B cell (primary cell): ENCODE results near the gene GPR45. TPM values are rescaled to one million over a fixed set of nuclear protein-coding genes. Genes with fewer than 3 reads are reported as not detected.

ENCODE experiments used
- ATAC-seq: fragments of 200-7000 bp; cut with Tn5 transposase; one replicate; pipeline ENCODE4 v1.10.0; 2021; ENCODE audit warnings: low read depth, mild to moderate bottlenecking, moderate number of reproducible peaks, moderate library complexity
- CTCF ChIA-PET: fragments of 350-600 bp; sonication (Branson Sonifier 250); formaldehyde crosslinking; loops from one replicate; lab custom pipeline; 2021; ENCODE audit warnings: antibody characterized with exemption, inconsistent platforms; lab: Charles Lee
- POLR2A ChIA-PET: fragments of 350-600 bp; sonication (Branson Sonifier 250); formaldehyde crosslinking; loops from one replicate; lab custom pipeline; 2021; ENCODE audit warnings: antibody characterized with exemption; lab: Charles Lee
- DNase-seq: peaks from one replicate; pipeline ENCODE4 v3.0.0; 2013
- H2AFZ ChIP-seq: 2 replicates; pipeline ENCODE4 v1.6.1; 2012; ENCODE audit warnings: mild to moderate bottlenecking, low read depth, low read length; ENCODE audit not compliant: insufficient read depth, poor library complexity, severe bottlenecking
- H3K27ac ChIP-seq, 2 donors: 1 replicate in 1 of 2; 2 replicates in 1 of 2; pipeline ENCODE4 v1.5.1; 2012 to 2013; ENCODE audit warnings: low read length in 2 of 2, mild to moderate bottlenecking in 2 of 2, moderate library complexity in 1 of 2
- H3K27me3 ChIP-seq, 4 experiments: fragments of 200-600 bp in 1 of 4; sonication (generic) in 1 of 4; replicated peaks in 1 of 4; 1 replicate in 2 of 4; 2 replicates in 2 of 4; pipeline versions ENCODE4 v1.6.1 to v1.7.0; 2013 to 2016; ENCODE audit warnings: low read length in 3 of 4, mild to moderate bottlenecking in 2 of 4, mixed read lengths in 1 of 4, moderate library complexity in 1 of 4; ENCODE audit not compliant: insufficient read depth in 4 of 4, control insufficient read depth in 3 of 4; ENCODE audit errors: control extremely low read depth in 1 of 4
- H3K36me3 ChIP-seq, 2 experiments: replicated peaks in 1 of 2; 1 replicate in 1 of 2; 2 replicates in 1 of 2; pipeline versions ENCODE4 v1.6.1 to v1.7.1; 2013; ENCODE audit warnings: low read length in 1 of 2; ENCODE audit not compliant: insufficient read depth in 2 of 2, control insufficient read depth in 1 of 2; ENCODE audit errors: control extremely low read depth in 1 of 2, extremely low read depth in 1 of 2
- H3K4me1 ChIP-seq, 2 donors: fragments of 200-600 bp in 1 of 2; sonication (generic) in 1 of 2; 1 replicate in 1 of 2; 2 replicates in 1 of 2; pipeline versions ENCODE4 v1.5.1 to v1.6.1; 2013 to 2017; ENCODE audit warnings: low read length in 2 of 2; ENCODE audit not compliant: control insufficient read depth in 2 of 2, insufficient read depth in 2 of 2
- H3K4me2 ChIP-seq: replicated peaks from 2 replicates; pipeline ENCODE3; 2012; ENCODE audit warnings: mild to moderate bottlenecking, low read depth, low read length; ENCODE audit not compliant: poor library complexity, severe bottlenecking
- H3K4me3 ChIP-seq, 5 experiments: fragments of 200-600 bp in 1 of 5; sonication (generic) in 1 of 5; 1 replicate in 3 of 5; 2 replicates in 2 of 5; pipeline versions ENCODE4 v1.5.1 to v1.7.0; 2011 to 2016; ENCODE audit warnings: low read length in 4 of 5, mild to moderate bottlenecking in 4 of 5, low read depth in 2 of 5, control low read depth in 1 of 5, moderate library complexity in 1 of 5; ENCODE audit not compliant: insufficient read depth in 1 of 5; ENCODE audit errors: control extremely low read depth in 1 of 5, extremely low read depth in 1 of 5
- H3K79me2 ChIP-seq: fragments of 200-600 bp; sonication (generic); one replicate; pipeline ENCODE4 v1.6.0; 2016; ENCODE audit warnings: low read length; ENCODE audit not compliant: control insufficient read depth, insufficient read depth
- H3K9ac ChIP-seq: fragments of 200-600 bp; sonication (generic); 2 replicates; pipeline ENCODE4 v1.6.1; 2017; ENCODE audit warnings: mild to moderate bottlenecking, low read length, moderate library complexity
- H3K9me3 ChIP-seq, 3 donors: one replicate each; pipeline versions ENCODE4 v1.6.1 to v1.7.1; 2013; ENCODE audit warnings: low read length in 2 of 3; ENCODE audit not compliant: control insufficient read depth in 2 of 3, insufficient read depth in 1 of 3; ENCODE audit errors: control extremely low read depth in 1 of 3
- H4K20me1 ChIP-seq: 2 replicates; pipeline ENCODE4 v1.6.0; 2012; ENCODE audit warnings: mild to moderate bottlenecking, low read length; ENCODE audit not compliant: insufficient read depth, control insufficient read depth, poor library complexity, severe bottlenecking
- H3K27ac Mint-ChIP-seq: one replicate; pipeline ENCODE4 v1.8.0; 2021; ENCODE audit warnings: mixed read lengths
- H3K27me3 Mint-ChIP-seq: one replicate; pipeline ENCODE4 v1.8.0; 2021; ENCODE audit warnings: mixed read lengths
- H3K4me1 Mint-ChIP-seq: one replicate; pipeline ENCODE4 v1.8.0; 2021; ENCODE audit warnings: mixed read lengths
- H3K4me3 Mint-ChIP-seq: one replicate; pipeline ENCODE4 v1.8.0; 2021; ENCODE audit warnings: mixed read lengths
- H3K9me3 Mint-ChIP-seq: one replicate; pipeline ENCODE4 v1.8.0; 2022; ENCODE audit warnings: mixed read lengths; ENCODE audit not compliant: insufficient read depth
- EZH2 ChIP-seq: IDR thresholded peaks from 2 replicates; pipeline ENCODE4 v1.6.1; 2012; ENCODE audit warnings: borderline replicate concordance, low read depth, mild to moderate bottlenecking, moderate library complexity, low read length; ENCODE audit not compliant: insufficient read depth, poor library complexity, severe bottlenecking
- WGBS: methylation state at CpG from one replicate; pipeline ENCODE4 v1.1.5; 2013; ENCODE audit warnings: missing lambda C conversion rate; ENCODE audit not compliant: insufficient coverage; 5-methylcytosine and 5-hydroxymethylcytosine counted together
- intact Hi-C: fragments of 100-400 bp; cut with micrococcal nuclease; formaldehyde crosslinking; loops from one replicate; pipeline ENCODE4 v1.10.0; 2022
- polyA plus RNA-seq: library from polyadenylated mRNA; depleted of rRNA; stranded (reverse); fragments of >200 nt; gene quantifications from 2 replicates; pipeline ENCODE4 v1.2.3, GENCODE V29; 2012
- total RNA-seq, 2 donors: library from RNA; stranded (reverse); fragments of 120-200 nt in 1 of 2; gene quantifications; 1 replicate in 1 of 2; 2 replicates in 1 of 2; pipeline versions ENCODE4 v1.2.3 to v1.2.4, GENCODE V29; 2013 to 2022
- TF ChIP-seq, protein P1 (sequence below): fragments of 200-600 bp; IDR thresholded peaks from one replicate; pipeline ENCODE4 v1.8.0; 2022; ENCODE audit warnings: antibody characterized with exemption, mild to moderate bottlenecking

GPR45 gene
- total and polyA plus RNA-seq, 2 donors (not counting 1 experiment from before 2014, with no cell fraction given), result not detected

DNA sequence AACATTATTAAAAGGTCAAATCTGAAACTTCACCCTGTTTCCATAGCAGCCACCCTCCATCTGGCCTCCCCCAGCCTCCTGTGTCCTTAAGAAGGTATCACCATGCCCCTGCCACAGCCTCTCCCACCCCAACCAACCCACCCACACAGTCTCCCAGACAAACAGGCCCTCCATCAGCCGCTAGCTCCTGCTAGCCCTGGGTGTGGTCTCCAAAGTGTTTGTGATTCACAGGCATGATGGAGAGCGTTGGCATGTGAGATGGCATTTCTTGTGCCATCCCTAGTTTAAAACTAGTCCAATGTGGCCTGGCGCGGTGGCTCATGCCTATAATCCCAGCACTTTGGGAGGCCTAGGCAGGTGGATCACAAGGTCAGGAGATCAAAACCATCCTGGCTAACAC, 44.9 kb upstream of the GPR45 start:
- TF ChIP-seq, protein P1, sequence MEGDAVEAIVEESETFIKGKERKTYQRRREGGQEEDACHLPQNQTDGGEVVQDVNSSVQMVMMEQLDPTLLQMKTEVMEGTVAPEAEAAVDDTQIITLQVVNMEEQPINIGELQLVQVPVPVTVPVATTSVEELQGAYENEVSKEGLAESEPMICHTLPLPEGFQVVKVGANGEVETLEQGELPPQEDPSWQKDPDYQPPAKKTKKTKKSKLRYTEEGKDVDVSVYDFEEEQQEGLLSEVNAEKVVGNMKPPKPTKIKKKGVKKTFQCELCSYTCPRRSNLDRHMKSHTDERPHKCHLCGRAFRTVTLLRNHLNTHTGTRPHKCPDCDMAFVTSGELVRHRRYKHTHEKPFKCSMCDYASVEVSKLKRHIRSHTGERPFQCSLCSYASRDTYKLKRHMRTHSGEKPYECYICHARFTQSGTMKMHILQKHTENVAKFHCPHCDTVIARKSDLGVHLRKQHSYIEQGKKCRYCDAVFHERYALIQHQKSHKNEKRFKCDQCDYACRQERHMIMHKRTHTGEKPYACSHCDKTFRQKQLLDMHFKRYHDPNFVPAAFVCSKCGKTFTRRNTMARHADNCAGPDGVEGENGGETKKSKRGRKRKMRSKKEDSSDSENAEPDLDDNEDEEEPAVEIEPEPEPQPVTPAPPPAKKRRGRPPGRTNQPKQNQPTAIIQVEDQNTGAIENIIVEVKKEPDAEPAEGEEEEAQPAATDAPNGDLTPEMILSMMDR, result no peak
- no peak for TF ChIP-seq EZH2
- Histone ChIP-seq H3K79me2 (no peaks in the 10 kb centered on the region), H2AFZ (no peak overlapping the region), H3K27ac (no peak overlapping the region), H3K27me3 (peaks cover 0 to 2% (median 0%) of the 10 kb centered on the region in 4 experiments), H3K9ac (no peak overlapping the region), H3K4me1 (no peaks in the 10 kb centered on the region), H3K4me3 (no peak overlapping the region), H3K4me2 (no peak overlapping the region), H3K36me3 (no peaks in the 10 kb centered on the region), H3K9me3 (peaks cover 0 to 1% (median 0%) of the 10 kb centered on the region in 3 donors), H4K20me1 (no peaks in the 10 kb centered on the region)
- Mint-ChIP-seq H3K9me3 (peaks cover 7% of the 10 kb centered on the region), H3K27ac (no peak overlapping the region), H3K4me3 (no peak overlapping the region), H3K4me1 (no peaks in the 10 kb centered on the region), H3K27me3 (peaks cover 36% of the 10 kb centered on the region)
- ChIA-PET CTCF (interaction anchor here (1.2 kb wide), 1 partner anchor 35 kb away, joined by 3 read pairs; no protein-coding TSS in a partner anchor), POLR2A (no interaction called here)
- no peak for DNase-seq
- WGBS, result 92% methylated on average over 2 of the region's 4 CpGs
- ATAC-seq, result no peak
- intact Hi-C loops, result no loop called here

DNA sequence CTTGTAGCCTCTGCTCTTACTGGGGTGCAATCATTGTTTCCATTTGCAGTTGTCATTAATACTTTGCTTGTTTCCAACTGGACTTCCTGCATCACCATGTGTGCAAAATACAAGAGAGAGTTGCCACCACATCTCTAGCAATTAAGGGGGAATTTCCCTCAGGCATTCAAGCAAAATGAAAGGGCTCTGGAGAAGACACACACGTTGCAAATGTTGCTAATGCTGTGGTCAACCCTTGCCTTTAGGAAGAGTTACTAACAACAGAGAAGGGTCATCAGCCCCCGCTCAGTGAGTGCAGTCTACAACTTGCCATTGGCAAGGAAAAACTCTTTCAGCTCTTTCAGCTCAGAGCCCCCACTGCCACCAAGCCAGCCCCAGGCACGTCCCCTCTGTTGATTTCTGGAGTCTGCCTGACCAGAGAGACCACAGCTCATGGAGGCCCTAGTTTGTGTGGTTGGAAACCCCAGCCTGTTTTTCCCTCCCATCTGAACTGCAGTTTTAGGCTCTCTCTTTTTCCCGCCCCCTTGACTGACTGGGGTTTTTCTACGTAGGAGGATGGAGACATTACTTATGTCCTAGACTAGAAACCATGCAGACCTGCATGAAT, 25.9 kb upstream of the GPR45 start:
- no peak overlapping the region for H3K4me3 Mint-ChIP-seq
- ATAC-seq (no peak), DNase-seq (no peak)
- H3K4me2 ChIP-seq, result no peak overlapping the region
- no peak overlapping the region for H3K27ac ChIP-seq
- no peak overlapping the region for H3K27ac Mint-ChIP-seq
- no peaks in the 10 kb centered on the region for H3K9me3 Mint-ChIP-seq
- H3K36me3 ChIP-seq, result no peaks in the 10 kb centered on the region
- TF ChIP-seq, protein P1, result no peak
- no peak for TF ChIP-seq EZH2
- no peaks in the 10 kb centered on the region for H3K4me1 ChIP-seq
- WGBS, result 42% methylated on average over 3 of the region's 5 CpGs
- no peaks in the 10 kb centered on the region for H3K9me3 ChIP-seq
- no peaks in the 10 kb centered on the region for H3K79me2 ChIP-seq
- intact Hi-C loops, result no loop called here
- peaks cover 4% of the 10 kb centered on the region for H3K4me1 Mint-ChIP-seq
- H3K27me3 Mint-ChIP-seq, result peaks cover 6% of the 10 kb centered on the region
- H3K9ac ChIP-seq, result no peak overlapping the region
- H4K20me1 ChIP-seq, result no peaks in the 10 kb centered on the region
- POLR2A ChIA-PET, result no interaction called here
- no peak overlapping the region for H2AFZ ChIP-seq
- CTCF ChIA-PET, result interaction anchor here (0.6 to 3.6 kb wide), 3 partner anchors 9 to 101 kb away, joined by 3 to 17 read pairs (median 4); no protein-coding TSS in a partner anchor
- H3K27me3 ChIP-seq, result no peaks in the 10 kb centered on the region
- no peak overlapping the region for H3K4me3 ChIP-seq
